HK-2 (cell line): ENCODE data around the gene BABAM2.
A peak's percentile ranks its signal among the peaks of the same experiment; 100 is the strongest.
"Not testable (repeated sequence)": the region's sequence is repeated elsewhere in the genome, so short reads cannot be mapped to it uniquely, and the experiment has no call there.

ENCODE experiments used
- DNase-seq: peaks from one replicate; pipeline ENCODE4 v3.0.0-alpha.2; 2018; ENCODE audit not compliant: unreplicated experiment

BABAM2 gene

DNA sequence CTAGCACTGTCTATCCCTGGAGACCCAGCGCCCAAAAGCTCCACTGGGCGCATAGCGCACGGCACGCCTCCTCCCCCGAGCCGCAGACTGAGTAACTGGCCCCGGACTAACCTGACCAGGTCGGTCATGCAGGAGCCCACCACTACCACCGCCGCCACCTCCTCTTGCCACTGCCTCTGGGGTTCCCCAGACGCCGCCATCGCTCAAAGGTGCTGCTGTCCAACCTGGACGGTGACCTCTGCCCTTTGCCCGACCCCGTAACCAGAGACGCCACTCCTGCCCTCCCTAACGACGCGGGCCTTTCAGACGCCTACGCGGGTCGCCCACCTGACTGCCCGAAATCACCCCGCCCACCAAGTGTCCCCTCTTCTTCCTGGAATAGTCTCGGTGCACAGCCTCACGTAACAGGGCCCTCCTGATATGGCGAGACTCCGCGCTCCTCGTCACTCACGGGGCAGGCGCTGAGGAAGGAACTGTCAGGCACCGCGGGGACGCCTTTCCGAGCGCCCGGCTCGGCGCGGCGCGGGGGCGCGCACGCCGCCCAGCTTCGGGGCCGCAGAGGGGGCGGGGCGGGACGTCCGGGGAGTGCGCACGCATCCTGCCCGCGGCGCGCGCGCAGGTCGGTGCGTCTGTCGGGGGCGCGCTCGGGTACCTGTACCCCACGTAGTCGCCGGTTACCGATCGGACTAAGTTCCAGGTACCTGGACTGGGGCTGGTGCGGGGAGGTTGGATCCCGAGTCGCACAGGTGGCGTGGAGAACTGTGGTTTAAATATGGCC, at the start of gene BABAM2, which contains the start of gene RBKS:
Gene BABAM2, plus strand, starts transcription at position 584 of the 778 bp plus-strand sequence. CDS start 3,828 bp downstream, outside the sequence.
Gene RBKS, minus strand, starts transcription at position 242 of the 778 bp plus-strand sequence. Its CDS starts 42 bp downstream, at position 200.
- peak; percentile 94 for DNase-seq

DNA sequence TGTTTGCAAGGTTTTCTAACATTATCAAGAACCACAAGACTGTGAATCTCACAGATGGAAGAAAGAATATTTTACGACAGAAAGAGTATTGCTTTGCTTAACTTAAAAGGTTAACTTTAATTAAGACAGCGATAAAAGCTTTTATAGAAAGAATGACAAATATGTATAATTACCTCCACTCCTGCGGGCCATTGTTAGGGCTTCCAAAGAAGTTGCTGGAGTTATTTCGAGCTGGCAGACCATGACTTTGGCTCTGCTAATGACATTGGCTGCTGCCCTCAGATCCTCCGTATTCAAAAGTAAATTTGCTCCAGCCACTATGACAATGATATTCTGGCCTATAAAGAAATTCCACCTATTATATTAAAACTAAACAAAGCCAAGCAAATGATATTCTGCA, 47.6 kb upstream of the BABAM2 start:
- DNase-seq = no peak

DNA sequence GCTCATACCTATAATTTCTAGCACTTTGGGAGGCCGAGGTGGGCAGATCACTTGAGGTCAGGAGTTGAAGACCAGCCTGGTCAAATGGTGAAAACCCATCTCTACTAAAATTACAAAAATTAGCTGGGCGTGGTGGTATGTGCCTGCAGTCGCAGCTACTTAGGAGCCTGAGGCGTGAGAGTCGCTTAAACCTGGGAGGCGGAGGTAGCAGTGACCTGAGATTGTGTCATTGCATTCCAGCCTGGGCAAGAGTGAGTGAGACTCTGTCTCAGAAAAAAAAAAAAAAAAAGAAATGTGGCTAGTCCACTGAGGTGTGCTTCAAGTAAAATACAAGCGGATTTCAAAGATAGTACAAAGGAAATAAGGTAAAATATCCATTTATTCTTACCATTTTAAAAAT, 46.5 kb upstream of the BABAM2 start:
- no peak for DNase-seq

DNA sequence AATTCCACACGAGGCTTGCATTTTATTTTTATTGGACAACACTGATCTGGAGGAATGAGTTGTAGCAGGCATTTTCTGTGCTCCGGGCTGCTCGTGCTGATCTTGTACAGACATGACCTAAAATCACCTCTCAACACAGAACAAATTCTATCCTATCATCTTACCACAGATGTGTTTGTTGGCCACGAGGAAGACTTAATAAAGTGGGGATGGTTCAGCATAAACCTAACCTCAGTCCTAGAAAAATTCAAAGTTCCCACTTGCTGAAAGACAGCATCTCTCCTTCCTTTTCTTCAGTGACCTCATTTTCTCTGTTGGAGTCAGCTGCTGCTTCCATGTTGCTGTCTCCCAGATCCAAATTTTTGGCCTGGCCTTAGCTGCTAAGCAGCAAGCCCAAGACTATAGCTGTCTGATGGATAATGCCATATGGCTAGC, 45.7 kb upstream of the BABAM2 start:
- DNase-seq = no peak

DNA sequence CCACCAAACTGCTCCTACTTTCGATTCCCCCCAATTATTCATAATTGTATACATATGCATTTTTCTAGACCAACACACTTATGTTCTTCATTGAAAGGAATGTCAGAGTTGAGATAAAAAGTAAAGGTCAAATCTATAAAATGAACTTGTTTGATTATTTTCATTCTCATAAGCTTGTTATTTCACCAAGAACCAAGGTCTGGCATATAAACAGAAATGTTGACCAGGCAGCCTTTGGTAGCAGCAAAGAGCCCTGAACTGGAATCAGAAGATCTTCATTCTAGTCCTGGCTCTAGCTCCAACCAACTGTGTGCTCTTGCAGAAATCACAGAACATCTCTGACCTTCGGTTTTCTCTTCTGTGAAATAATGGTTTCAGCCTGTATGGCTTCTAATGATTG, 43.2 kb upstream of the BABAM2 start:
- no peak for DNase-seq

DNA sequence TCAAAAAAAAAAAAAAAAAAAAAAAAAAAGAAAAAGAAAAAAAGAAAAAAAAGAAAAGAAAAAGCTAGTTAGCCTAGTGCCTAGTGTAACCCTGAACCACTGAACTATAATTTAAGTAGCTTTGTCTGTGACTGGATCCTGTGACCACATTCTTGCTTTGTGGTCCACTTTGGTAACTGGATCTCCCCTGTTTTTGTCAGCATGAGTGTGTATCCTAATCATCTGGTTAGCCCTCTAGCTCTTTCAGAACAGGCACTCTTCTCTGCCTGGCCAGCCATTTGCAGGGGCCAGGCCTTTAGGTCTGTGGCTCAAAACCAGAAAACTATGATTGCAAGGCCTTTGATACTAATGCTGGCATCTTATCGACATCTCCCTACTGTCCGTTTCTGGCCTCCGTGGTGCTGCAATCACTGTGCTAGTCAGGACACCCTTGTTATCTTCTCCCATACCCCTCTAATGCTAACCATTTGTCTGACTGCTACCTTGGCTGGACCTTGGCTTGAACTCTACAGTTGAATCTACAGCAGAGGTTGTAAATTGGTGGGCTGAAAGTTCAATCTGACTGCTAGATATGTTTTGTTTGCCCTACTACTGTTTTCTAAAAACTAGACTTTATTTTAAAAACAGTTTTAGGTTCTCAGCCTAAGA, 40.8 kb upstream of the BABAM2 start:
- no peak for DNase-seq

DNA sequence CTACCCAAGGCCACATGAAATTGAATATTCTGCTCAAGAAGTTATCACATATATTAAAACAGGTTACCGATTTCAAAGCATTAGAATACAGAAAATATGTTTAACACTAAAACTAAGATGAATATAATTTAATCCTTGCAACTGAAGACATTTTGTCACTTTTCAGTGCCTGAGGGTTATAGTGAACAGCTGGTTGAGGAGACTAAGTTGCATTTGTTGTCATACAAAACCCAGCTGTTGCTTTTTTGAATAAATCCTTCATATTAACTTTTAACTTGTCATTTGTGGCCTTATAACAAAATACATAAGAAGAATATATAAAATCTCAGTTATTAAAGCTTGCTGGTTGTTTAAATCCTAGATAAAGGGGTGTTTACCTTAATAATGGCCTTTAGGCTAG, 37.8 kb upstream of the BABAM2 start:
- DNase-seq = no peak

DNA sequence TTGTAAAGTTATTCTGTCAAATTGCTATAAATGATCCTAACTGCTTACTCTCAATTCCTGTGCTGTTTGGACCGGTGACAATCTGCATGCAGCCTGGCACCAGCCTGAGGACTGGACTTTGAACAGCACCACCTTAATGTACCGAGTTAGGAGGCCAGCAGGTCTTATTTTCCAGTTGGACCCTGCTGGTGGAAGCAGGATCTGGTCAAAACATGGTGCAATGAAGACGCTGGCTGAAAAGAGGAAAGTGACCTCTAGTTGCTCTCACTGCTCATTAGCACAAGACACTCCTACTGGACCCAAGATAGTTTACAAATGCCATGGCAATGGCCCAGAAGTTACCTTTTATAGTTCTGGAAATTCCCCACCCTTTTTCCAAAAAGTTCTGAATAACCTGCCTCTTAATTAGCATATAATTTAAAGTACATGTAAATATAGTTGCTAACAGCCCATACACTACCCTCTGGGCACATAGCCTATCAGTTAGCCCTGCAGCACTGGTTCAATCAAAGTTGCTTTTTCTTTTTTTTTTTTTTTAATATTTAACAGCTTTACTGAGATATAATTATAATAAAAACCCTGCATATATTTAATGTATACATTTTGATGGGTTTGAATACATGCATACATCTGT, 36.2 kb upstream of the BABAM2 start:
- no peak for DNase-seq

DNA sequence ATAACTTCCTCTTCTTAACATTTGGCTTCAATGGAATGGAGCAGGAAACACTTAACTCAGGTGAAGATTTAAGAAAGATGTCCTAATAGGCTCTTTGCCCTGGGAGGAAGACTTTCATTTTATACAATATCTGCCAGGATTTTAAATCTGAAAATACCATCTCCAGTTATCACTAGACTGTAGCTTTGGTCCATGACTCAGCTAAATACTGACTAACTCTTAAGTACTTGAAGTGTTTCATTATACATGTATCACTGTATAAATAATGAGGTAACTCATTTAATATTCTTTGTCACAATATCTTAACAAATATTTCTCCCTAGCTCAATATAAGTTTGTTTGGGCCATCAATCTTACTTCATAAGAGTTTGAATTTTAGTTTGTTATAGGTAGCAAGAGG, 35.1 kb upstream of the BABAM2 start:
- DNase-seq = no peak

DNA sequence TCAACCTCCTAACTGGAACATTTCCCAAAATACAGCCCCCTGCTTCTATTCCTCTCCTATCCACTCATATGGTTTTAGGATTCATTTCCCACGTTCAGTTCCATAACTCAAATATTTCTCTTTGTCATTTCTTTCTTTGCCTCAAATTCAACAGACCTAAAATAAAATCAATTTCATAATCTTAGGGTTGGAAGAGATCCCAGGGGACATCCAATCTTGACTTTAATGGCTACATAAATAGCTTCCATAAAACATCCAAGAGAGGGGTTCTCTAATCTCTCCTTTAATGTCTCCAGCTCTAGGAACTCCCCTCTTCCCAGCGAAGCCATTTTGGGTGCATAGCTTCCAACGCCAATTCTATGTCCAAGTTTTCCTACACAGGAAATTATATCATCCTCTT, 34.1 kb upstream of the BABAM2 start:
- no peak for DNase-seq

DNA sequence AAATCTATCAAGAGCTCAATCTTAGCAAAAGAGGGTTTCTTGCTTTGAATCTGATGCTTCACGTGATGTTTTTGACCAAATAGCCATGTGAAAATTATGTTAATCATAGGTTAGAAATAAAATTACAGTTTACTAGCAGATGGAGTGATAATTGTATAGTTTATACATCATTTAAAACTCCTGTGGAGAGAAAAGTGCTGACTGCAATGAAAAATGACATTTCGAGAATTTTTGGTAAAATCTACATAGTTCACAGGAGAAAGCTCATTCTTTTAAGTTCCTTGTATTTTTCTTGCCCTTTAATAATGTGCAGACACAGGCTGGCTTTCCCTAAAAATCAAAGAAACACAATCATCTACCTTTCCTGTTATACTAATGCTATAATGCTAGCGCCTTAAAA, 33.6 kb upstream of the BABAM2 start:
- DNase-seq = no peak

DNA sequence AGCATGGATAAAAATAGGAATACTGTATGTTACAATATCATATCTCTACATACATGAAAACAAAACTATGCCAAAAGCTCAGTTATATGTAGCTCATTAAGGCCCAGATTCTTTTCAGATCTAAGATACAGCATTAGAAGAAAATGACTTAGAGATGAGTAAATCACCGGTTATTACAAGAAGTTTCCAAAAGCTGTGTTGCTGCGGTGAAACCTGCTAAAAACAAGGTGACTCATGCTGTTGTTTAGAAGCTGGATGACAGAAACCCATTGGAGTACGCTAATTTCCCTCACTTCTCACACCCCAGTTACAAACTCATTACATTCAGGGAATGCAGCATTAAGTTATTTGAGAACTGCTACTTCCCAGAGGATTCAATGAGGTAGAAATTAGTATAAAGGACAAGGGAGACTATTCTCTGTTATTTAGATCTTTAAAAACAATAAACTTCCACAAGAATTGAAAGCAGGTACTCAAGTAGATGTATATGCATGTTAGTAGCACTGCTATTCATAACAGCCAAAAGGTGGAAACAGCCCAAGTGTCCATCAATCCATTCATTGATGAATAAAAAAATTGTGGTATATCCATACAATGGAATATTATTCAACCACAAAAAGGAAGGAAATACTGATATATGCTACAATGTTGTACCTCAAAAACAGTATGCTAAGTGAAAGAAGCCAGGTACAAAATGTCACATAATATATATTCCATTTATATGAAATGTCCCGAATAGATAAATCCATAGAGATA, 32.9 kb upstream of the BABAM2 start:
- no peak for DNase-seq

DNA sequence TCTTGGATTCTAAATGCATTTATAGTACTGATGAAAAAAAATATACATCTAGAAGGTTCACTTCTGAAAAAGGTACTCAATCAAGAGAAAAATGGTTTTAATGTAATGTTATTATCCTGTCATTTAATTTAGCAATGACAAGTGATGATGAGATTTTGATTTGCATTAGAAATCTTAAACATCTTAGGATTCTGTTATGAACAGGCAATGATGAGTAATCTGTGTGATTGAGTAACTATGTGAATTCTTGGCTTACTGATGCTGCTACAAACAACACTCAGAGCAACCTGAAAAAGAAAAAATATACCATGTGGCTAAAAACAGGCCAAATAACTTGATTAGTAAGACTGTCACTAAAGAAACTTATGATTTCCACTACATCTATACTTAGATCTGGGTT, 30.4 kb upstream of the BABAM2 start:
- DNase-seq = no peak

DNA sequence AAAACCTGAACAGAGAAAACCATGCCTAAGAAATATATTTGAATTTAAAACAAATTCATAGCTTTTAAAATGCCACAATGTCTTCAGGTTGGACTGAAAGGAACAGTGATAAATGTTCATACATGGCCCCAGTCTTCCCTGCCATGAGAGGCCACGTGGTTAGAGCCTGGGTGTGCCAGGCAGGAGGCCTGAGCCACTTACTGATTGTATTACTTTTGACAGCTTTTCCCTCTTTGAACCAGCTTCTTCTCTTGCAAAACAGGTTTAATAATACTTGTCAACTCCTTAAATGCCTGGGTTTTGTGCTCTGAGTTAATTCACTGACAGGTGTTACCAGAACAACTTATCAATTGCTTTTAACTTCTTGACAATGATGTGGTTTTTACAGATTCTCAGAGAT, 27.4 kb upstream of the BABAM2 start:
- DNase-seq = no peak

DNA sequence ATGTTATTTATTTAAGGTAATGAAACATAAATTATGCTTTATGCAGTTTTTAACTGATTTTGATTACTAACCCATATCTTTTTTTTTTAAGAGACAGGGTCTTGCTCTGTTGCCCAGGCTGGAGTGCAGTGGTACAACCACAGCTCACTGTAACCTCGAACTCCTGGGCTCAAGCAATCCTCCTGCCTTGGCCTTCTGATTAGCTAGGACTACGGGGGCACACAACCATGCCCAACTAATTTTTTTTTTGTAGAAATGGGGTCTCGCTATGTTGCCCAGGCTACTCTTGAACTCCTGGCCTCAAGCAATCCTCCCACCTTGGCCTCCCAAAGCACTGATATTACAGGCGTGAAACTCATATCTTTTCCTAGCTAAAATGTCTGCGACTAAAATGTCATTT, 26.6 kb upstream of the BABAM2 start:
- not testable (repeated sequence) for DNase-seq

DNA sequence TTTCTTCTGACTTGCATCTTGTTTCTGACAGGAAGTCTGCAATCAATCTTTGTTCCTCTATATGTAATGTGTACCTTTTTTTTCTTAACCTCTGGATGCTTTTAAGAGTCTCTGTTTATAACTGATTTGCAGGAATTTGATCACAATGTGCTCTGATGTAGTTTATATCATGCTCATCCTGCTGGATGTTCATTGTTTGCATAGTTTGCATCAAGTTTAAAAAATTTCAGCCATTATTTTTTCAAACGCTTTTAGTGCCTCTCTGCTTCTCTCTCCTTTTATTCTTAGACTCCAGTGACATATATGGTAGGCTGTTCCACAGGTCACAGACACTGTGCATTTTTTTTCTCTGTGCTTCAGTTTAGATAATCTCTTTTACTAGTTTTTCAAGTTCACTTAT, 24.3 kb upstream of the BABAM2 start:
- no peak for DNase-seq

DNA sequence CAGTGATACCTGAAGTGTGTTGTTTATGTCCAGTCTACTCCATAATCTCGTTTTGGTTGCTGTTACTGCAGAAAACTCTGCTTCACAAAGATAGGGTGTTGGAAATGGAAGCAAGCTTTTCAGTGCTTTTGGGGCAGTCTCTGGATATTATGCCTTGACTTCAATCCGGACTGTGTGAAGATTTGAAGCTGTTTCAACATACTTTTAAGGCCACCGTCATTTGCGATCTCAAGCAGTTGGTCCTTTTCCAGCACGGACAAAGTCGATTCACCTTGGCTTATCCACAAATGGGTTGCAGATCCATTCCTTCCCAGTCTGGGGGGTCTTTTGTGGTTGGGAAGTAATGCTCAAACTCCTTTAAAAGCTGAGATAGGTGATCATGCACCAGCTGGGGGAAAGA, 20.8 kb upstream of the BABAM2 start:
- no peak for DNase-seq

DNA sequence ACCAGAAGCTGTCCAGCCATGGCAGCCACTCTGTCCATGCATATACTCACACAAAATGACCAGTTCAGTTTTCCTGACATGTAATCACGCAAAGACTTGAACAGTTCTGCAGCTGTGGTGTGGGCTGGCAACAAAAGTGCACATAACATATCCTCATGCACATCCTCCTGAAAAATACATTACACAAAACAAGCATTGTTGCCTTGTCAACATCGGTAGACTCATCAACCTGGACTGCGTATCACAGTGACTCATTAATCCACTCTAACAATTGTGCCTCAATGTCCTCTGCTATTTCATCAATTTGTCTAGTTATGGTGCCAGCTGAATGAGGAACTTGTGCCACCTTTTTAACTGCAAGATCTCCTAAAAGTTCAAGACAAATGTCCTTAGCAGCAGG, 19.8 kb upstream of the BABAM2 start:
- DNase-seq = no peak

DNA sequence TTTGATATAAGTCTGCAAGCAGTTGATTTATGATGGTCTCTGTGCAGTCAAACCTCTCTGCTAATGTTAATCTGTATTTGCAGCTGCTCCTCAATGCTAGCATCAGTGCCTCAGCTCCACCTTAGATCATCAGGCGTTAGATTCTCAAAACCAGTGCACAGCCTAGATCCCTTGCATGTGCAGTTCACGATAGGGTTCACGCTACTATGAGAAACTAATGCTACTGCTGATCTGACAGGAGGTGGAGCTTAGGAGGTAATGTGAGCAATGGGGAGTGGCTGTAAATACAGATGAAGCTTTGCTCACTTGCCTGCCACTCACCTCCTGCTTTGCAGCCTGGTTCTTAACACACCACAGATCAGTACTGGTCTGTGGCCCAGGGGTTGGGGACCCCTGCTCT, 18.7 kb upstream of the BABAM2 start:
- no peak for DNase-seq

DNA sequence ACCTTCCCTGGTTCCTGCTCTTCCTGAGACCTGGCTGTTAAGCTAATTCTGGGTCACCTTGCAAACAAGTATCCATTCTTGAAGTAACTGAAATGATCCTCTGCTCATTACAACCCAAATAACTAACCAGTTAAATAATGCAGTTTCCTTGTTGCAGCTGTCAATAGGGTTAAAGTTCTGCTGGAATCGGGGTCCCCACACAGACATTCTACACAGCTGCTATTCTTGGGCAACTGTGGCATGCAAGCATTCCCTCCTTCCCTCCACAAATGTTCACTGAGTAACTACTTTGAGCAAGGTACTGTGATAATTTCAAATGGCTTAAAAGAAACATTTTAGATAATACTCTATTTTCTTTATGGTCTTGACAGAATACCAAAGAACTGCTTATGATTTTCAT, 17.4 kb upstream of the BABAM2 start:
- DNase-seq = no peak

DNA sequence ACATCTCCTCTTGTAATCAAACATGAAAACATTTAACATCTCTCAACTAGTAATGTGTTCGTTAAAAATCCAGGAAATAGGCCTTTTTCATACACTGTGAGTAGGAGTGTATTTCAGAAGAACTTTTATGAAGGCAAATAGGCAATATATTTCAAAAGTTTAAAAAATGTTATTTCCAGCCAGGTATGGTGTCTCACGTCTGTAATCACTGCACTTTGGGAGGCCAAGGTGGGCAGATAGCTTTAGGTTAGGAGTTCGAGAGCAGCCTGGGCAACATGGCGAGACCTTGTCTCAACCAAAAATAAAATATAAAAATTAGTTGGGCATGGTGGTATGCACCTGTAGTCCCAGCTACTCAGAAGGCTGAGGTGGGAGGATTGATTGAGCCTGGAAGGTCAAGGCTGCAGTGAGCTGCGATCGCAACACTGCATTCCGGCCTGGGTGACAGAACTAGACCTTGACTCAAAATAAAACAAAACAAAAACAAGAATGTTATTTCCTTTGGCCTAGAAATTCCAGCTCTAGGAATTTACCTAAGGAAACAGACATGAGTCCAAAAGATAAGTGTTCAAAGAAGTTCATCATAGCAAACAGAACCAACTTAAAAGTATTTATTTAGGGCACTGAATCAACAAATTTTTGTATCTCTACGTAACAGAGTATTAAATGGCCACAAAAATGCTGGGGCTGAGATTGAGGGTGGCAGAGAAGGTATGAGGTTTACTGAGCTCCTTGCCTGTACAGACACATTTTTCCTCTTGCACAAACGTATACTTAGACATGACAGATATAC, 15.2 kb upstream of the BABAM2 start:
- no peak for DNase-seq
